ENCODE results near the gene MTIF3.
A peak's percentile ranks its signal among the peaks of the same experiment; 100 is the strongest.

MTIF3 gene, protein sequence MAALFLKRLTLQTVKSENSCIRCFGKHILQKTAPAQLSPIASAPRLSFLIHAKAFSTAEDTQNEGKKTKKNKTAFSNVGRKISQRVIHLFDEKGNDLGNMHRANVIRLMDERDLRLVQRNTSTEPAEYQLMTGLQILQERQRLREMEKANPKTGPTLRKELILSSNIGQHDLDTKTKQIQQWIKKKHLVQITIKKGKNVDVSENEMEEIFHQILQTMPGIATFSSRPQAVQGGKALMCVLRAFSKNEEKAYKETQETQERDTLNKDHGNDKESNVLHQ

DNA sequence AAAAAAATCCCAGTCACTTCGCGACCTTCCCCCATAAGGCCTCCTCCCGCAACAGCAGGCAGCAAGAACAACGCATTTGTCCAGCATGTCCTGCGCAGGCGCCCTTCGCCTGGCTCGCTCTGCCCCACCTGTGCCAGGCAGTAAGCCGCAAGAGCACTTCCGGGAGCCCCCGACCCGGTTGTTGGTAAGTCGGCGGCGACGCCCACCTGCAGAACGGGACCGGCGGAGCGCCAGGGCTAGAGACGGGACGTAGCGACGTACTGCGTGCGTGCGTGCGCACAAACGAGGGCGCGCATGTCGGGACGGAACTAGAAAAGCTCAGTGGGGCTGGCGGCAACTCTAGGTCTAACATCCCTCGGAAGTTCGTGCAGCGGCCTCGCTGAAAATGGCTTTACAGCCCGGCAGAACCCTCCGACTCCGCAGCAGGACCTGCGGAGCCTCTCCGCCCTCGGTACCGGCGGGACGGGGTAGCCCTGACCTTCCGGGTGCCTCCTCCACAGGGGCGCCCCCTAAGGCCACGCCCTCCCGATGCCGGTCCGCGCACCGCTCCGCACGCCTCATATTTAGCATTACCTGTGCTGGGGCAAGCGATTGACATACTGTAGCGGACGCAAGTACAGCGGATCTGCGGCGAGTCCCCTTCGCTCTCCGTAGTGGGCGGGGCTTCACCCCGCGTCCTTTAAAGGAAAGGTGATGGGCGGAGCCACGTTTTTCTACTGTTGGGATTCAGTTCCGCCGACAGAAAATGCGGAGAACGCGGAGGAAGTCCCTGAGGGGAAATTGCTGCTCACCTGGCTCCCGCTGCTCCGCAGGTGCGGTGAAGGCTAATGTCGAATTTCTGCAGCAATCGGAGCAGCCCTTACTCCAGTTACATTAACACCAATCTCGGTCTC, at the start of gene MTIF3:
Gene MTIF3, minus strand, starts transcription at position 629 of the 893 bp plus-strand sequence. CDS start 10,116 bp downstream, outside the sequence.
- peak; percentile 66 for DNase-seq (ENCODE audit: low read depth)

DNA sequence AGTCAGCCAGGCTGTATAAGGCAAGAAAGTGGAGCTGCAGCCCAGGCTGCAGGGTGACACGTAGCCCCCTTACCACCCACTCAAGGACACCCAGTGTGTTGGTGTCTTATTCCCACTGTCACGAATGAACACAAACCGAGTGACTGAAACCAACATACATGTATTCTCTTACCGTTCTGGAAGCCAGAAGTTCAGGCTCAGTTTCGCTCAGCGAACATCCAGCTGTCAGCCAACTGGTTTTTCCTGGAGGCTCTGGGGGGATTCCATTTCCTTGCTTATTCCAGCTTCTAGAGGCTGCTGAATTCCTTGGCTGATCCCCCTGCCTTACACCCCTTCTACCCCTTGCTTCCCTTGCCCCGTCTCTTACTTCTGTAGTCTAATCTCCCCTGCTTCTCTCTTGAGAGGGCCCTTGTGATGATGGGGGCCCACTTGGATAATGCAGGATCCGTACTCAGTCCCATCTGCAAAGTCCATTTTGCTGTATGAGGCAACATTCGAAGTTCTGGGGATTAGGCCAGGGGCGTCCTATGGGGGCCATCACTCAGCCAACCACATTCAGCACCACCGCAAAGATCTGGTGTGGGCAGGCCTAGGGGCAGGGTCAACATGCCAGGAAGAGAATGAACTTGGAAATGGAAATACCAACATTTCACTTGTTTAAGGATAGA, 47.3 kb upstream of the MTIF3 start:
- no peak for DNase-seq (ENCODE audit: low read depth)

DNA sequence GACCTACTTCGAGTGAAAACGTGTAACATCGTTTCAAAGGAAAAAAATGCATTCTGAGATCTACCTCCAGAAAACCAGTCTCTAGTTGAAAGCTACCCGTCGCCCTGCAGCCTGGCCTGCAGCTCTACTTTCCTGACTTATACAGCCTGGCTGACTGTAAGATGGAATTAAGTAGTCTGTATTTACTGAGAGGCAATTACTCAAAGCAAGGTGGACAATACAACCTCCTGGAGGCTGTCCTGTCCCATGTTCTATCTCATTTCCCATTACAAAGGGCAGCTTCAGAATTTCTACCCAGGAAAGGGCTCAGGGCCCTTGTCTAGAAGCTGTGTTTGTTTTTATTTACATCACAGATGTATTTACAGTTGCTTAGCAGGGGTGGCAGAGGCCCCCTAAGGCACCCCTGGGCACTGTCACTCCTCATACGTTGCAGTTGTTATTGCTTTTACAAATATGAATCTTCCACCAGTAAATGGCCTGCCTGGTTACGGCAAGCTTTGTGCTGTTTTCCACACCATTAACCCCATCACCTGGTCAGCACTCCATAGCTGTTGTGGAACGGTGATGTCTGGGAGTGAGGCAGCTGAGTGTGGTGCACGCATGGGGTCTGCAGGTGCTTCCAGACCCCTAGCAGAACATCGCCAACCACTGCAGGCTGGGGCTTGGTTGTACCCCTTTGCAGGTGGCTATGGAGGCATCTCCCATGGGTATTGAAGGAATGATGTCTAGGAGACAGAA, 46.3 kb upstream of the MTIF3 start:
- no peak for DNase-seq (ENCODE audit: low read depth)

DNA sequence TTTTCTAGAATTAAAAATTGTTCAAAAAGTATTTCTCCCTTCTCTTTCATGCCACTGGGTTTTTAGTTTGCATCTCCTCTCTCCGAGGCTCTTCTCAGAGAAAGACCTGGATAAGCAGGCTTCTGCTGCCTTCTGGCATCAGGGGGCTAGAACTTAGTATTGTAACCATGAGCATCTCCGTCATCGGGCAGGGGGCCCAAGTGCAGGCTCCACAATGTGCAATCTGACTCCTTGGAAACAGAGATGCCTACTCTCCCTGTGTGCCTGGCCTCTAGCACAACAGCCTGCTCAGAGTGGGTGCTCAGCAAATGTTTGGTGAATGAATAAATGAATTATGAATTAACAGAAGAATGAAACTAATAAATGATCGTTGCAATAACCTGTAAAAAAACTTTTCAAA, 45.6 kb upstream of the MTIF3 start:
- DNase-seq (ENCODE audit: low read depth), result no peak

DNA sequence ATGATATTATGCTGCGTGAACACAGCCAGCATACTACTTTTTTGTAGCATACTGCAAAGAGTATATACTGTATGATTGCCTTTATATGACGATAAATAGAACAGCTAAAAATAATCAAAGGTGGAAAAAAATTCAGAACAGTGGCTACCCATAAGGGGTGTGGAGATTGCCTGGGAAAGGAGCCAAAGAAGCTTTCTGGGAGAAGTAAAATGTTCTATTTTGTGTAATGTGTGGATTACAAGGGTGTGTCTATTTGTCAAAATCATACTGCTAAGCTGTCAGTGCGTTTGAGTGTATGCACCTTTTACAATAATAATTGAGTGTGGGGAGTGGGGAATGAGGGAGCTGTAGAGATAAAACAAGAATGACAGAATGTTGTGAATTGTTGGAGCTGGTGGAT, 45.2 kb upstream of the MTIF3 start:
- no peak for DNase-seq (ENCODE audit: low read depth)

DNA sequence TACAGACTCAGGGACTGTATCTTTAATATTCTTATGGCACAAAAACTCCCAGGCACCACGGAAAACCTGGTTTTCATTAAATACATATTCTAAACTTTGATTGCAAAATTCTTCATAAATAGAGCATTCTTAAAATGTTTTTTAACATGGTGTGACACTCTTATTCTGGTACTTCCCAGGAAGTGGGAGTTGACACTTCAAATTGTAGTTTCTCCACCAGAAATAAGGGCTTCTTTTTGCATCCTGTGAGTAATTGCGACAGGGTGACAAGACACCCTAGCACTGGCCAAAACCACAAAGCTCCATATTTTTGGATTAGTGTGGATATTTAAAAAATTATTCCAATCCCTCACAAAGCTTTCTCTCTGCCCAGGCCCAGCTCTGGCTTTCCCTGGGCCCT, 43.6 kb upstream of the MTIF3 start:
- no peak for DNase-seq (ENCODE audit: low read depth)

DNA sequence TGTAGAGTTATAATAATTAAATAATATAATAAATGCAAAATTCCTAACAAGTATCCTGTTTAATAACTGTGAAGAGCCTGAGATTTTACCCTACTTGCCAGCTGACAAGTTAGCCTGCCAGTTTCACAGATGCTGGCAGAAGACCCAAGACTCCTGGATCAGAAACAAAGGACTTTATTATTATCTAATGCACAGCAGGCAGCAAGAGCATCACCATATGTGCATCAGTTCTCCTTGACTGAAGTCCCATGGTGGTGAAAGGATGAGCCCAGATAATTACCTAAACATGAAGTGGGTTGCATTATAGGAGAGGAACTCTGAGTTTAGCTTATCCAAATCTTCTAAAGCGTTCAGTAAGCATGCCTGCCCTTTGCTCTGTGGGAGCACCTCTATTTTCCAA, 39.1 kb upstream of the MTIF3 start:
- no peak for DNase-seq (ENCODE audit: low read depth)

DNA sequence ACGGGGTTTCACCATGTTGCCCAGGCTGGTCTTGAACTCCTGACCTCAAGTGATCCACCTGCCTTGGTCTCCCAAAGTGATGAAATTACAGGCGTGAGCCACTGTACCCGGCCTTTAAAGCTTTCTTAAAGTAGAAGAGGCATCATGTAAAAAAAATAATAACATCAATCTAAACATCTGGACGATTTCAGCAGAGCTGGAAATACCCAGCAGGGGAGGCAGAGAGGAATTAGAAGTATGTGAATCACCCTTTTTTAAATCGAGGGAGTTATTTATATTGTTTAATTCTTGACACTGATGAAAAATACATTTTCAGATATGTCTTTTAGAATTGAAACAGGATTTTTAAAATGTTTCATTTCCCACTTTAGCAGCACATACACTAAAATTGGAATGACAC, 37.4 kb upstream of the MTIF3 start:
- no peak for DNase-seq (ENCODE audit: low read depth)

DNA sequence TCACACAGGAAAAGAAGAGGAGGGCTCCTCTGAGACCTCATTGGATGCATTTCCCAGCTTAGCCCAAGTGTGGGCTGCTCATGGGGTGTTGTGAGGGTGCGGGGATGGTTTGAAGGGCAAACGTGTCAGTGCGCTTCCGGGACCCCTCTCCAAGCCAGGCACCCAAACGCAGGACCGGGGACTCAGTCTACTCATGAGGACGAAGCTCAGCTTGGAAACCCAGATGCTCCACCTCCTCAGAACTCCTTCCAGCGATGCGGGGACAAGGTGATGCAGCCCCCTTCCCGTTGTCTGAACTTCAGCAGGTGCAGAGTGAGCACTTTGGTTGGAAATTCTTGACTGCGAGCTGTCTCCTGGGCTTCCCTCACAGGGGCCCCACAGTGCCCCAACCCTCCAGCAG, 33.1 kb upstream of the MTIF3 start:
- no peak for DNase-seq (ENCODE audit: low read depth)

DNA sequence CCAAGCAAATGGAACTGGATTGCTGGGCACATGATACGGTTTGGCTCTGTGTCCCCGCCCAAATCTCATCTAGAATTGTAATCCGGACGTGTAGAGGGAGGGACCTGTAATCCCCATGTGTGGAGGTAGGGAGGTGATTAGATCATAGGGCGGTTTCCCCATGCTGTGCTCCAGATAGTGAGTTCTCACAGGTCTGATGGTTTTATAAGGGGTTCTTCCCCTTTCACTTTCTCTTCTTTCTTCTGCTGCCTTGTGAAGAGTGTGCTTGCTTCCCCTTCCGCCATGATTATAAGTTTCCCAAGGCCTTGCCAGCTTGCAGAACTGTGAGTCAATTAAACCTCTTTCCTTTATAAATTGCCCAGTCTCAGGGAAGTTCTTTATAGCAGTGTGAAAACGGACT, 32.6 kb upstream of the MTIF3 start:
- no peak for DNase-seq (ENCODE audit: low read depth)

DNA sequence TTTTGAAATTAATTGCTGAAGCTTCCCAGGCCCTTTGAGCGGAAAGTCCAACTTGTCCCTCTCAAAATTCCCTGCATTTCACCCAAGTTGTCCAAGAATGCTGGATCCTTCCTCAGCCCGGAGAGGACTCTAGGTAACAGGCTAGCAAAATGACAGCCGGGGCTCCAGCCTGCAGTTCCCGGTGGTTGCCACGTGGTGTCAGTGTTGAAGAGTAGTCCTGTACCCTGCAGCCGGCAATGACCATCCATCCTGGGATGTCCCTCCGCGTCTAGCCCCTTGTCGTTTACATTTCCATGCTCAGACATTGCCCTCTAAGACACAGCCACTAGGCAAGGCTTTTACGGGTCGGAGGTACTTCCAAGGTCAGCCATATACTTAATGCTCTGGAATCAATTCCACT, 31.4 kb upstream of the MTIF3 start:
- DNase-seq (ENCODE audit: low read depth), result no peak

DNA sequence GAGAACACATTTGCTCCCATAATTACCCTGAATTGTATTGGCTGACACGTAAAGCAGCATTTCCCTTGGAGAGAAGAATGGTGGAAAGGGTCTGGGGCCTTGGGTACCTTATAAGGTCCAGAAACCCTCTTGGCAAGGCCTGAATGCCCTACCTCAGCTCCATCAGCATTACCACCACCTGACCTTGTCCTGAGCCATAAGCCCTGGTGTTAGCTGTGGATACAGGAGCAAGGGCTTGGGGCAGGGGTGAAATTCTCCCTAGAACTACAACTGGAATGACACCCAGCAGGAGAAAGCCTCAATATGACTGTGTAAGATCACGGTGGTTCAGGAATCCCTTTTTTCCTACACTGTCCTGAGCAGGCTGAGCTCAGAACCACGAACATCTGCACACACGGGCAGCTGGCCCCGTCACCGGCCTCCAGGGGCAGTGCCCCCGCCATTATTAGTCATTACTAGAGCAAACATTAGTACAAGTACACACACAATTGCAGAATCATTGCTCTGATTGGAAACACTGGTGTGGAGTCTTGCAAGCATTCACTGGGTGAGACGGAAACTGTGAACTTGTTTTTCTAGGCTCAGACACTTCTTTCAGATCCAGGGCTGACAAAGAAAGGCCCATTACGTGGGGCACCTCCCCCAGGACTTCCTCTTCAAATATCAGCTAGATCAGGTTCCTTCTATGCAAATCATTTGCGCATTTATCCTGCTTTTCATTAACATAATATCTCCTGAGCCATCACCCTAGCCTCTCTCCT, 26.8 kb upstream of the MTIF3 start:
- no peak for DNase-seq (ENCODE audit: low read depth)

DNA sequence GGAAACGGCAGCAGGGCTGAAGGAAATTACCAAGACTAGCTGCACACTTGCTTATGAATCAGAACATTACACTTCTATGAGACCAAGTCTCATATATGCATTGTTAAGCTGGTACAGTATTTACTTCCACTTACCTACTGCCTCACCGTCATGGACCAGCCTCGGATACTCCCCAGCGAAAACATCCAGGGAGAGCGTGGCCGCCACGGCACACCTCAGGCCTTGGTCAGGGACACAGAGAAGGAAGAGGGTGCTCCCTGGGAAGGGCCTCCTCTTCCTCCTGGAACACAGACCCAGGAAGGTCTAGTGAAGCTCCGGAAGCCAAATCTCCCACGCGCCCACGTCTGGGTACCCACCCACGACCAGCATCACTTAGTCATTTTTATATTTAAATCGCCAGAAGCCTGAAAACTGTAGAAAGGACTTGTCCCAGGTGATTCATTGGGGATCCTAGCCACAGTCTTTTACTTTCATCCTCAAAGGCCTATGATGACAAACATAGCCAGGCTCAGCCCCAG, 24.4 kb upstream of the MTIF3 start:
- DNase-seq (ENCODE audit: low read depth), result no peak

DNA sequence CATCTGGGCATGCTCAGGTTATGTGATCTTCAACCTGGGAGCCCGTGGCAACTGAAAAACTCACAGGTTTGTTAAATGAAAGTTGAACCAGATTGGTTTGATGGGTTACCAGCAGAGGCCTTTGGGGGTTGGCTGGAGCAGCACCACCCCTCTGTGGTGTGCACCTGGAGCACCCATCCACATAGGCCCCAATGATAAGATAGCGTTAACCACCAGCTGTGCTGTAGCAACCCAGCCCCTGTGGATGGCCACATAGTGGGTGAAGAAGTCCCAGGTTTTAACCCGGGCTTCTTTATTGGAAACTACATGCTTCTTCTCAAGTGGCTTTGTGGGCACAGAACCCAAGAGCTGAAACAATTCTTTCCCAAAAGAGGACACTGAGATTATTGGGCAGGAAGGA, 22.6 kb upstream of the MTIF3 start:
- DNase-seq (ENCODE audit: low read depth), result no peak

DNA sequence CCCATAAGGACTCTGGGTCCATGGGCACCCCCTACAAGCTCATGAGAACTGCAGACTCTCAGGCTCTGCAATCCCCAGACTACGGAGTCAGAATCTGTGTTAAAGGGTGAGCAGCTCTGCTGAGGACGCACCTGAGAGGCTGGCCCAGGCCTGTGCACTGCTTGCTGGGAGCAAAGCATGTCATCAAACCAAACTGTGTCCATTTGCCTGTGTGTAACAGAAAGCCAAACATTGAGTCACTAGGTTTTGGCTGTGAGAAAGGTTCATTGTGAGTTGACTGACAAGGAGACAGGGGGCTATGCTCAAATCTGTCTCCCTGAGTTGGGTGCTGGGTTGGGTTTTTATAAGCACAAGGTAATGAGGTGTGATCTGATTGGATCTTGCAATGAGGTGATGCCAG, 22.1 kb upstream of the MTIF3 start:
- no peak for DNase-seq (ENCODE audit: low read depth)

DNA sequence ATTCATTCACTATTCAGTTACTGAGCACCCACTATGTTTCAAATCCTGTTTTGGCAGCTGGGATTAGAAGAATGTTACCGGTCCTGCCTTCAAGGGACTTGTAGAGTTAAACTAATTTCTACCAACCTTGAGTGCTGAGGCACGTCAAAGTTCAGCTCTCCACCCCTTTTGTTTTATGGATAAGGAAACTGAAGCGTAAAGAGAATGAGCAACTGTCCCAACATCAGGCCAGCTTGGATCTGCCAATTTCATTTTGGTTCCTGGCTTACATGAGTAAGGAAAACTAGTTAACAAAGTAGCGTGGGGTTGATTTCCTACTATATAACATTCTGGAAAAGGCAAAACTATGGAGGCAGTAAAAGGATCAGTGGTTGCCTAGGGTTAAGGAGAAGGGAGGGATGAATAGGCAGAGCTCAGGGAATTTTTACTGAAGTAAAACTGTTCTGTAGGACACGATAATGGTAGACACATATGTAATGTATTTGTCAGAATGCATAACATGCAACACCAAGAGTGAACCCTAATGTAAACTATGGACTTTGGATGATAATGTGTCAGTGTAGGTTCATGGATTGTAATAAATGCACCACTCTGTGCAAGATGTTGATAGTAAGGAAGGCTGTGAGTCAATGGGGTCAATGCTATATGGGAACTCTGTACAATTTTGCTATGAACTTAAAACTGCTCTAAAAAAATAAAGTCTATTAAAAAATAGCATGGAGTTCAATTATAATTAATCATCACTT, 19.9 kb upstream of the MTIF3 start:
- no peak for DNase-seq (ENCODE audit: low read depth)

DNA sequence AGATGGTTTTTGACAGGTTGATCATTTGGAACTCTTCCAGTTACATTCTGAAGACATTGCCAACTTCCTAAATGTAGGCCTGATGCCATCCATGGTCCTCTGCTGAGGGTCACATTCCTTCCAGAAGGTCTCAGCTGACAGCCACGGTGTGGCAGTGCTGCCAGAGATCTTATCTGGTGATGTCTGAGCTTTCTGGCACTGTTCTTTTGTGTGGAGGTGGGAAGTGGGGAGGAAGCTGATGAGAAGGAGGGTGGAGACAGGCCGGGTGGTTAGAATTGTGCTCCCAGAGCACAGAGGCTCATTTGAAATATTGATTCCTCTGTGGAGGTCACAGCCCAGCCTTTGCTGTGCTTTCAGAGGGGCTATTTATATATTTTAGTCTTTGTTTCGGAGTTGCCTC, 16.1 kb upstream of the MTIF3 start:
- DNase-seq (ENCODE audit: low read depth), result no peak

DNA sequence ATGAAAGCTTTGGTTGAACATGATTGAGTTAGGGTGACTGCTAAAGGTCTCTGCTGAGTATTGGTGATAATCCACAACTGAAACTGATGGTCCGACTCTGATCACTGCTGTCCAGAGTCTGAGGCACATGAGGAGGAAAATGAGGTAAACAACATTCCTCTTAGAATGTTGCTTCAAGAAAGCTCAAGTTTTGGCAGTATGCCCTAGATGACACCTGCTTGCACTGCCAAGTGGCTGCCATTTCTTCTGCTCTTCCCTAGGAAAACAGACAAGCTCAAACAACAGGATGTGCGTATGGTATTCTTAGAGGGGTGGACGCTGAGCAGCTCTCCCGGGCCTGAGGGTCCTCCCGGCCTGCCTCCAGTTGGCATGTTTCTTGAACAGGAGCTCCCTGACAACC, 15.2 kb upstream of the MTIF3 start:
- DNase-seq (ENCODE audit: low read depth), result no peak

DNA sequence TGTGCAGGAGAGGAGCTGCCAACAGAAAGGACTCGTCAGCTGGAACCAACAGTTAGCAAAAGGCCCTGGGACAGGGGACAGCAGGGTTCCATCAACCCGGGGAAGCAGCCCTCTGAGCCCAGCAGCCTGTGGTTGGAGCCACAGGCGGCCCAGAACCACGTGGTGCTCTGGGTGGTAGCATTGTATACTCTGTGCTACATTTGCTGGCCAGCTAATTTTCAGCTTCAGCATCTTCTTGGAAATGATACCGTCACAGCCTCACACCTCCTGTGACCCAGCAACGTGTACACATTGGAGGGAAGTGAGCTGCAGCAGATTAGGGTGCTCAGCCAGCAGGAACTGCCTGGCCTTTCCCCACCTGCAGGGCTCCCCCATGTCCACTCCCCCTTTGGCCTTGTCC, 13.1 kb upstream of the MTIF3 start:
- no peak for DNase-seq (ENCODE audit: low read depth)

DNA sequence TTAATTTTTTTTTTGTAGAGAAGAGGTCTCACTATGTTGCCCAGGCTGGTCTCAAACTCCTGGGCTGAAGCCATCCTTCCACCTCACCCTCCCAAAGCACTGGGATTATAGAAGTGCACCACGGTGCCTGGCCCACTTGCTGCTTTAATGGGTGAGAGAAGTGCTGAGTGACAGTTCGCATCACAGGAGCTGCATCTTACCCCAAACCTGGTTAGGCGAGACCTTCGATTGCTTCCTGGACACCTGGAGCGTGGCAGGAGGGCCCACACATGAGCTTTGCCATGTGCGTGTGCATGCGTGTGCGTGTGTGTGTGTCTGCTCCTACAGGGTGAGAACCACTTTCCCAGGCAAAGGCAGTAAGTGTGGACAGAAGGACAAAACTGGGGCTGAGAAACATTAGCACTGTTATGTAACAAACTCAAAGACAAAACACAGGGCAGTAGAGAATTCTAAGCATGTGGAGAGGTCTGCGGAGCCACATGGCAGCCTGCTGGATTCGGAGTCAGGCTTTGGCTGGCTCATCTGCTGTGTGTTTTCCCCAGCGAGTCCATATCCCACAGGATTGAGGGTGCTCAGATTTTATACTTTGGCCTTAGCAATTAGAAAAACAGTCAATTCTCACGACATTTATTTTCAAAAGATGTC, 11.7 kb upstream of the MTIF3 start:
- DNase-seq (ENCODE audit: low read depth), result no peak
